Measurements from ENCODE around the gene SMIM23. TPM values are rescaled to one million over a fixed set of nuclear protein-coding genes. Genes with fewer than 3 reads are reported as not detected.

The SMIM23 gene
- total and polyA plus RNA-seq, 8 donors = not detected

DNA sequence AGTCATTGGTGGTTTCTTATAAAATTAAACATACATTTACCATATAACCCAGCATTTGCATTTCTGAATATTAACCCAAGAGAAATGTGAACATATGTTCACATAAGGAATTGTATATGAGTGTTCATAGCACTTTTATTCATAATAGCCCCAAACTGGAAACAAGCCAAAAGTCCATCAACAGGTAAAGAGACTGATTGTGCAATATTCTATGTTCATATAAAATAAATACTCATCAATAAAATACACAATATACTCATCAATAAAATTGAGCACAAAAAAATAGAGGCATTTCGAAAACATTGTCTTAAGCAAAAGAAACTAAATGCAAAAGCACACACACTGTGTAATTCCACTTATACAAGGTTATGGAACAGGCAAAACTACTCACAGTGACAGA lies 3.7 kb downstream of the SMIM23 start:
- Histone ChIP-seq H3K36me3 (no peaks in the 10 kb centered on the region), H3K9me3 (no peaks in the 10 kb centered on the region), H3K4me1 (no peaks in the 10 kb centered on the region), H3K27ac (no peak overlapping the region), H3K27me3 (peaks cover 0 to 12% (median 8%) of the 10 kb centered on the region in 3 donors), H3K4me3 (no peak overlapping the region)
- no peak for TF ChIP-seq POLR2AphosphoS5 (IDR thresholded peaks at IDR 0.05)
- no peak for DNase-seq
- intact Hi-C loops (cut with DNase I; ENCODE audit: low total_unique reads) = no loop called here
- 89 to 92% (median 91%) methylated on average over 1 of the region's 1 CpG for WGBS, 5 donors

DNA sequence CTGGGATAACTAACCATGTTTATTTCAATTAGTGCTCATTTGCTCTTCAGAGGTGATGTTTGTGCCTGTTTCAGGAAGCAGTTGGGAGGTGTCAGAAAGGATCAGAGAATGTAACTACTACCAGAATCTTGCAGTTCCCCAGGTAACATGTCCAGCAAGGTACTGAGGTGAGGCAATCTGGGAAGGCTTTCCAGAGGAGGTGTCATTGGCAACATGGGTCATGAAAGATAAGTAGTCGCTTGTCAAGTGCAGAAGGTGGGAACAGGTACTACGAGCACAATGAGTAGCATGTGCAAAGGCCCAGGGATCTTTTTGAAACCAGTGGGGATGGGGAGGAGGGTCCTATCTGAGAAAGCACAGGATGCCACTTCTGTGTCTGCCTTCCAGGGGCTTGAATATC lies 4.8 kb downstream of the SMIM23 start:
- no peaks in the 10 kb centered on the region for H3K36me3 ChIP-seq
- H3K27ac ChIP-seq = no peak overlapping the region
- 89 to 91% (median 90%) methylated on average over 2 of the region's 2 CpGs for WGBS, 5 donors
- TF ChIP-seq EP300 (IDR thresholded peaks at IDR 0.05) (no peak), POLR2A (IDR thresholded peaks at IDR 0.05) (no peak), POLR2AphosphoS5 (IDR thresholded peaks at IDR 0.05) (no peak), CTCF (IDR thresholded peaks at IDR 0.05) (no peak)
- intact Hi-C loops (cut with DNase I; ENCODE audit: low total_unique reads) = no loop called here
- no peak overlapping the region for H3K4me3 ChIP-seq
- no peak for DNase-seq
- H3K4me1 ChIP-seq = no peaks in the 10 kb centered on the region
- peaks cover 0 to 12% (median 8%) of the 10 kb centered on the region in 3 donors for H3K27me3 ChIP-seq
- H3K9me3 ChIP-seq = no peaks in the 10 kb centered on the region

- no peaks in the 10 kb centered on the region for H3K4me1 ChIP-seq
- no peak overlapping the region for H3K4me3 ChIP-seq
- no peaks in the 10 kb centered on the region for H3K36me3 ChIP-seq
- no peaks in the 10 kb centered on the region for H3K9me3 ChIP-seq
- no peak overlapping the region for H3K27ac ChIP-seq
- TF ChIP-seq EP300 (IDR thresholded peaks at IDR 0.05) (no peak), CTCF (IDR thresholded peaks at IDR 0.05) (no peak), POLR2A (IDR thresholded peaks at IDR 0.05) (no peak), POLR2AphosphoS5 (IDR thresholded peaks at IDR 0.05) (no peak)
- peak in 1 of 2 donors; percentile 14 for DNase-seq
- 8 to 66% (median 63%) methylated on average over 1 to 2 of the region's 2 CpGs for WGBS, 5 donors
- H3K27me3 ChIP-seq = peaks cover 0 to 9% (median 8%) of the 10 kb centered on the region in 3 donors
- intact Hi-C loops (cut with DNase I; ENCODE audit: low total_unique reads) = no loop called here
Measured at GRCh38 chr5:171794470-171794960, 8.9 kb downstream of the SMIM23 start.

GRCh38 chr5:171795381-171795780 lies 9.8 kb downstream of the SMIM23 start:
- Histone ChIP-seq H3K27ac (no peak overlapping the region), H3K4me3 (no peak overlapping the region), H3K36me3 (no peaks in the 10 kb centered on the region), H3K9me3 (no peaks in the 10 kb centered on the region), H3K4me1 (no peaks in the 10 kb centered on the region), H3K27me3 (peaks cover 0 to 7% (median 5%) of the 10 kb centered on the region in 3 donors)
- no peak for DNase-seq
- 80 to 91% (median 84%) methylated on average over 2 of the region's 2 CpGs for WGBS, 5 donors
- TF ChIP-seq POLR2A (IDR thresholded peaks at IDR 0.05) (no peak), POLR2AphosphoS5 (IDR thresholded peaks at IDR 0.05) (no peak), CTCF (IDR thresholded peaks at IDR 0.05) (no peak)
- intact Hi-C loops (cut with DNase I; ENCODE audit: low total_unique reads) = no loop called here

DNA sequence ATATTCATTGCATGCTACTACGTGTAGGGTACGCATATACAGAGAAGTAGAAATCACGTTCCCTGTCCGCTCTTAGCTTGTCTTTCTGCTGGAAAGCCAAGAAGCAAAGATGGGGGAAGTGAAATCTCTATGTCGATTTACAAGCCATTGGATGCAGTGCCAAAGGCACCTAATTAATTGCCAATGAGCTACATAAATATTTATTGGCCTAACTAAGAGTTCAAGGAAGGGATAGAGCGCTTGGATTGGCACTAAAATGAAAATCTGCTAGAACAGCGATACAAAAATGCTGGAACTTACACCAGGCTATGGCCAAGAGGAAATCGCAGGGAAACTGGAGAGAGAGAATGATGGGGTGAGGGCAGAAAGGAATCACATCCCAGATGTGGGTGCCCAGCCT lies 10.8 kb downstream of the SMIM23 start:
- no peaks in the 10 kb centered on the region for H3K27me3 ChIP-seq
- H3K4me1 ChIP-seq = no peaks in the 10 kb centered on the region
- 84 to 94% (median 90%) methylated on average over 8 of the region's 8 CpGs for WGBS, 5 donors
- H3K4me3 ChIP-seq = no peak overlapping the region
- no peak for TF ChIP-seq POLR2A (IDR thresholded peaks at IDR 0.05)
- no peak for TF ChIP-seq CTCF (IDR thresholded peaks at IDR 0.05)
- TF ChIP-seq POLR2AphosphoS5 (IDR thresholded peaks at IDR 0.05) = no peak
- TF ChIP-seq EP300 (IDR thresholded peaks at IDR 0.05) = no peak
- no peaks in the 10 kb centered on the region for H3K36me3 ChIP-seq
- H3K27ac ChIP-seq = no peak overlapping the region
- no peaks in the 10 kb centered on the region for H3K9me3 ChIP-seq
- intact Hi-C loops (cut with DNase I; ENCODE audit: low total_unique reads) = no loop called here
- no peak for DNase-seq

Measured in stomach (tissue), 9 donors.